Lung (tissue), 12 donors: ENCODE measurements around the gene CPT1A. TPM values are rescaled to one million over a fixed set of nuclear protein-coding genes. Genes with fewer than 3 reads are reported as not detected.

Experiments used
- ATAC-seq: fragments of 200-7000 bp; cut with Tn5 transposase; one replicate; pipeline ENCODE4 v1.9.1; 2020; ENCODE audit warnings: moderate number of reproducible peaks; ENCODE audit not compliant: insufficient read depth, low FRiP score
- DNase-seq, 3 donors: peaks; one replicate each; pipeline ENCODE4 v3.0.0-alpha.2; 2013 to 2017
- H3K27ac ChIP-seq, 2 donors: one replicate each; pipeline ENCODE4 v1.5.1; 2013; ENCODE audit warnings: mild to moderate bottlenecking in 2 of 2, moderate library complexity in 2 of 2, control low read depth in 1 of 2, inconsistent platforms in 1 of 2, low read depth in 1 of 2, low read length in 1 of 2
- H3K27me3 ChIP-seq, 3 donors: one replicate each; pipeline ENCODE4 v1.5.1; 2013; ENCODE audit warnings: low read length in 2 of 3; ENCODE audit not compliant: control insufficient read depth in 3 of 3, insufficient read depth in 3 of 3
- H3K36me3 ChIP-seq, 4 donors: one replicate each; pipeline ENCODE4 v1.5.1; 2013; ENCODE audit warnings: low read length in 4 of 4, mild to moderate bottlenecking in 1 of 4, moderate library complexity in 1 of 4; ENCODE audit not compliant: control insufficient read depth in 4 of 4, insufficient read depth in 4 of 4
- H3K4me1 ChIP-seq, 5 donors: one replicate each; pipeline ENCODE4 v1.5.1; 2013; ENCODE audit warnings: low read length in 5 of 5, mild to moderate bottlenecking in 2 of 5, moderate library complexity in 1 of 5; ENCODE audit not compliant: control insufficient read depth in 5 of 5, insufficient read depth in 5 of 5
- H3K4me3 ChIP-seq: one replicate; pipeline ENCODE4 v1.5.1; 2013; ENCODE audit warnings: mild to moderate bottlenecking, control low read depth, moderate library complexity
- H3K9ac ChIP-seq, 2 donors: one replicate each; pipeline ENCODE4 v1.5.1; 2013; ENCODE audit warnings: low read length in 2 of 2, control low read depth in 1 of 2; ENCODE audit not compliant: insufficient read depth in 1 of 2
- H3K9me3 ChIP-seq, 4 donors: one replicate each; pipeline ENCODE4 v1.5.1; 2013; ENCODE audit warnings: low read length in 3 of 4, mild to moderate bottlenecking in 1 of 4, moderate library complexity in 1 of 4; ENCODE audit not compliant: control insufficient read depth in 4 of 4, insufficient read depth in 3 of 4
- WGBS, 2 donors: extraction: QIAGEN DNeasy Blood & Tissue Kit; methylation state at CpG; one replicate each; pipeline ENCODE4 v1.1.7; 2013; 5-methylcytosine and 5-hydroxymethylcytosine counted together
- polyA plus RNA-seq, 2 donors: library from polyadenylated mRNA; stranded (reverse); fragments of 200-250 nt; gene quantifications; one replicate each; pipeline ENCODE4 v1.2.1, GENCODE V29; 2013
- total RNA-seq, 2 donors: library from RNA; depleted of rRNA in 1 of 2; stranded (reverse); fragments of >200 nt in 1 of 2; gene quantifications; one replicate each; pipeline ENCODE4 v1.2.1, GENCODE V29; 2014 to 2021
- TF ChIP-seq, protein P1 (sequence below): IDR thresholded peaks from 2 replicates; pipeline ENCODE4 v1.5.1; 2012; ENCODE audit warnings: mild to moderate bottlenecking; ENCODE audit errors: control extremely low read depth, extremely low read depth
- donor health status: control.
- donor health status: control.
- donor health status: Bipolar disorder and iron deficiency.
- donor health status: healthy.
- donor health status: DM: yes; HTN: yes; CAD: no.

The CPT1A gene
- total and polyA plus RNA-seq, 4 donors, result 17.0 to 51.7 (median 18.4) TPM

DNA sequence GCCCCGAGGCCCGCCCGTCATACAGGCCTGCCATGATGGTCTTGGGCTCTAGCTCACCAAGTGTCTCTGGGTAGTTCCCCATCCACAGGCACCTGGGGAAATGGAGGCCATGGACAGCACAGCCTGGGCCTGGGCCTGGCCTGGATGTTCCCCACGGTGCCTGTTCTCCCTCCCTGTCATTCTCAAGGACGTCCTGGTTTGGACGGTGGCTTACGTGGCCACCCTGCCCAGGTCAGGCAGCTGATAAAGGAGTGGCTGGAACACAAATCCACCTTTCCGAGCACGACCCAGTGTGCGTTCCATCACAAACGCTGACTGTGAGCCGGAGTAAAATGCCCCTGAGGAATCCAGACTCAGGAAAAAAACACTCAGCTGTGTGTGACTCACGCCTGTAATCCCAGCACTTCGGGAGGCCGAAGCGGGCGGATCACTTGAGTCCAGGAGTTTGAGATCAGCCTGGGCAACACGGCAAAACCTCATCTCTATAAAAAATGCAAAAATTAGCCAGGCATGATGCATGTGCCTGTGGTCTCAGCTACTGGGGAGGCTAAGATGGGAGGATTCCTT lies 49.2 kb downstream of the CPT1A start:
- Histone ChIP-seq H3K4me1 (no peaks in the 10 kb centered on the region), H3K27me3 (no peaks in the 10 kb centered on the region), H3K9me3 (no peaks in the 10 kb centered on the region), H3K27ac (no peak overlapping the region), H3K9ac (no peak overlapping the region), H3K4me3 (no peak overlapping the region), H3K36me3 (peaks cover 9 to 44% (median 16%) of the 10 kb centered on the region in 4 donors)
- ATAC-seq, result no peak
- TF ChIP-seq, protein P1, sequence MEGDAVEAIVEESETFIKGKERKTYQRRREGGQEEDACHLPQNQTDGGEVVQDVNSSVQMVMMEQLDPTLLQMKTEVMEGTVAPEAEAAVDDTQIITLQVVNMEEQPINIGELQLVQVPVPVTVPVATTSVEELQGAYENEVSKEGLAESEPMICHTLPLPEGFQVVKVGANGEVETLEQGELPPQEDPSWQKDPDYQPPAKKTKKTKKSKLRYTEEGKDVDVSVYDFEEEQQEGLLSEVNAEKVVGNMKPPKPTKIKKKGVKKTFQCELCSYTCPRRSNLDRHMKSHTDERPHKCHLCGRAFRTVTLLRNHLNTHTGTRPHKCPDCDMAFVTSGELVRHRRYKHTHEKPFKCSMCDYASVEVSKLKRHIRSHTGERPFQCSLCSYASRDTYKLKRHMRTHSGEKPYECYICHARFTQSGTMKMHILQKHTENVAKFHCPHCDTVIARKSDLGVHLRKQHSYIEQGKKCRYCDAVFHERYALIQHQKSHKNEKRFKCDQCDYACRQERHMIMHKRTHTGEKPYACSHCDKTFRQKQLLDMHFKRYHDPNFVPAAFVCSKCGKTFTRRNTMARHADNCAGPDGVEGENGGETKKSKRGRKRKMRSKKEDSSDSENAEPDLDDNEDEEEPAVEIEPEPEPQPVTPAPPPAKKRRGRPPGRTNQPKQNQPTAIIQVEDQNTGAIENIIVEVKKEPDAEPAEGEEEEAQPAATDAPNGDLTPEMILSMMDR, result no peak
- 96 to 98% methylated on average over 18 of the region's 18 CpGs for WGBS, 2 donors
- DNase-seq, result no peak

DNA sequence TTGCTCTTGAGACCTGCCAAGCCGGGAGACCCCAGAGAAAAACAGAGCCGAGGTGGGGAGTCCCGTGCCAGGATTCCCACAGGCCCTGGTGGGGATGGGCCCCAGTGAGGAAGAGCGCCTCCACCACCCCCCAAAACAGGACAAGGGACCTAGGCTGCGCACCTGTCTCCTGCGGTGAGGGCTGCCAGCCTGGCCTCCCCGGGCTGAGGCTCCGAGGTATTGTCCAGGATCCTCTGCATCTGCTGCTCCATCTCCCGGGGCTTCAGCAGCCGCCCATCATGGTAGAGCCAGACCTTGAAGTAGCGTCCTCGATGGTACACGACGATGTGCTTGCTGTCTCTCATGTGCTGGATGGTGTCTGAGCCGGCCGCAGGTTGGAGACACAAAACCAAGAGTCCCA lies 57.1 kb downstream of the CPT1A start:
- H3K9me3 ChIP-seq, result peaks cover 0 to 2% (median 0%) of the 10 kb centered on the region in 4 donors
- no peaks in the 10 kb centered on the region for H3K27me3 ChIP-seq
- DNase-seq (no peak), ATAC-seq (no peak)
- WGBS, 2 donors, result 96% methylated on average over 16 of the region's 16 CpGs
- no peaks in the 10 kb centered on the region for H3K4me1 ChIP-seq
- no peak overlapping the region for H3K4me3 ChIP-seq
- H3K9ac ChIP-seq, result no peak overlapping the region
- H3K36me3 ChIP-seq, result peaks cover 0 to 53% (median 8%) of the 10 kb centered on the region in 4 donors
- TF ChIP-seq, protein P1, result no peak
- no peak overlapping the region for H3K27ac ChIP-seq

- Histone ChIP-seq H3K4me1 (no peaks in the 10 kb centered on the region), H3K27me3 (no peaks in the 10 kb centered on the region), H3K9ac (no peak overlapping the region), H3K27ac (no peak overlapping the region), H3K4me3 (no peak overlapping the region), H3K9me3 (peaks cover 0 to 2% (median 0%) of the 10 kb centered on the region in 4 donors), H3K36me3 (peaks cover 0 to 56% (median 8%) of the 10 kb centered on the region in 4 donors)
- DNase-seq, result no peak
- 93 to 94% methylated on average over 15 to 16 of the region's 16 CpGs for WGBS, 2 donors
- TF ChIP-seq, protein P1, result no peak
- no peak for ATAC-seq
Measured at GRCh38 chr11:68783216-68783821, 58.4 kb downstream of the CPT1A start.
